Stimulated activated naive CD8-positive, alpha-beta T cell treated with anti-CD3 and anti-CD28 coated beads, Interleukin-15, Interleukin-2, amounts not matched to agents 100 ng/mL and 50 ng/mL, for 24 hours (primary cell): Measurements from ENCODE around the gene CXCL17.
"Not testable (repeated sequence)": the region's sequence is repeated elsewhere in the genome, so short reads cannot be mapped to it uniquely, and the experiment has no call there.

Source experiments
- H3K27ac Mint-ChIP-seq: one replicate; pipeline ENCODE4 v1.8.0; 2021; ENCODE audit warnings: mild to moderate bottlenecking, mixed read lengths
- H3K27me3 Mint-ChIP-seq: one replicate; pipeline ENCODE4 v1.8.0; 2021; ENCODE audit warnings: mixed read lengths
- H3K36me3 Mint-ChIP-seq: one replicate; pipeline ENCODE4 v1.8.0; 2021; ENCODE audit warnings: low read depth, mixed read lengths
- H3K4me1 Mint-ChIP-seq: one replicate; pipeline ENCODE4 v1.8.0; 2021; ENCODE audit warnings: low read depth, mixed read lengths
- H3K4me3 Mint-ChIP-seq: one replicate; pipeline ENCODE4 v1.8.0; 2021; ENCODE audit warnings: mild to moderate bottlenecking, mixed read lengths
- H3K9me3 Mint-ChIP-seq: one replicate; pipeline ENCODE4 v1.8.0; 2021; ENCODE audit warnings: mixed read lengths

The CXCL17 gene, protein sequence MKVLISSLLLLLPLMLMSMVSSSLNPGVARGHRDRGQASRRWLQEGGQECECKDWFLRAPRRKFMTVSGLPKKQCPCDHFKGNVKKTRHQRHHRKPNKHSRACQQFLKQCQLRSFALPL

GRCh38 chr19:42442833-42443232 lies at the start of gene CXCL17:
TSS of gene CXCL17 (minus strand) at chr19:42442946. CDS start at chr19:42442832, 114 bp downstream.
- Mint-ChIP-seq H3K27ac (no peak within 1 kb of the TSS), H3K4me1 (peaks cover 16% of the 10 kb centered on the region), H3K4me3 (no peak within 1 kb of the TSS), H3K27me3 (peaks cover 3% of the 10 kb centered on the region), H3K36me3 (no peaks in the 10 kb centered on the region), H3K9me3 (no peaks in the 10 kb centered on the region)

GRCh38 chr19:42488783-42489521 lies 46.2 kb upstream of the CXCL17 start:
- no peaks in the 10 kb centered on the region for H3K36me3 Mint-ChIP-seq
- H3K4me1 Mint-ChIP-seq, result no peaks in the 10 kb centered on the region
- H3K9me3 Mint-ChIP-seq, result no peaks in the 10 kb centered on the region
- H3K27me3 Mint-ChIP-seq, result no peaks in the 10 kb centered on the region
- no peak overlapping the region for H3K27ac Mint-ChIP-seq
- no peak overlapping the region for H3K4me3 Mint-ChIP-seq

DNA sequence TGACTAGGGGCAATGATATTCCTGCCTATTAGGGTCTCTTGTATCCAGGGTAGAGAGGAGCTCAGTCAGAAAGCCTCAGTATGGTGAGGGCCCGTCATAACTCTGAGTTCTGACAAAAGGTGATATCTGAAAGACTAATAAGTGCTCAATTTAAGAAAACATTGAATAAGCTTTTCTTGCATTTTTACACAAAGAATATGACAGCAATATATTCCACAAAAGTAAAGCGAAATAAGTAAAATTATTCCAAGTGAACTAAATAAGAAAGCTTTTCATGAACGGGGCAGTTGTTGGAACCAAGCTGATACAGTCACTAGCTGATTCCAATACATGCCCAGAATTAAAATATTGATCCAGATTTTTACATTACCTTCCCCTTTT lies 45.0 kb upstream of the CXCL17 start:
- H3K27ac Mint-ChIP-seq, result no peak overlapping the region
- no peak overlapping the region for H3K4me3 Mint-ChIP-seq

DNA sequence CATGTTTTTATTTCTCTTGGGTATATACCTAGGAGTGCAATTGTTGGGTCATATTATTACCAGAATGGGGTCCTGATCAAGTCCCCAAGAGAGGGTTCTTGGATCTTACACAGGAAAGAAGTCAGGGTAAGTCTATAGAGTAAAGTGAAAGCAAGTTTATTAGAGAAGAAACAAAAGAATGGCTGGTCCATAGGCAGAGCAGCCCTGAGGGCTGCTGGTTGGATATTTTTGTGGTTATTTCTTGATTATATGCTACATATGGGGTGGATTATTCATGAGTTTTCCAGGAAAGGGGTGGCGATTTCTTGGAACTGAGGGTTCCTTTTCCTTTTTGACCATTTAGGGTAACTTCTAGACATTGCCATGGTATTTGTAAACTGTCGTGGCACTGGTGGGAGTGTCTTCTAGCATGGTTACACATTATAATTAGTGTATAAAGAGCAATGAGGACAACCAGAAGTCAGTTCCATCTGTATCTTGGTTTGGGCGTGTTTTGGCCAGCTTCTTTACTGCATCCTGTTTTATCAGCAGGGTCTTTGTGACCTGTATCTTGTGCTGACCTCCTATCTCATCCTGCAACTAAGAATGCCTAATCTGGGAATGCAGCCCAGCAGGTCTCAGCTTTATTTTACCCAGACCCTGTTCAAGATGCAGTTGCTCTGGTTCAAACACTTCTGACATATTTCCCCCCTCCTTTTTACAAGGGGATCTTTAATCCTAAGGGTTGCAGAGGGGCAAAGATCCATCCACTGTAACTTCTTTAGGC lies 44.5 kb upstream of the CXCL17 start:
- Mint-ChIP-seq H3K36me3 (no peaks in the 10 kb centered on the region), H3K9me3 (no peaks in the 10 kb centered on the region), H3K4me3 (no peak overlapping the region), H3K27ac (no peak overlapping the region), H3K4me1 (no peaks in the 10 kb centered on the region), H3K27me3 (no peaks in the 10 kb centered on the region)

More for the DNA sequence above, 45.0 kb upstream of the CXCL17 start:
- no peaks in the 10 kb centered on the region for H3K9me3 Mint-ChIP-seq
- no peaks in the 10 kb centered on the region for H3K27me3 Mint-ChIP-seq
- no peaks in the 10 kb centered on the region for H3K36me3 Mint-ChIP-seq
- no peaks in the 10 kb centered on the region for H3K4me1 Mint-ChIP-seq

- H3K36me3 Mint-ChIP-seq, H3K27ac Mint-ChIP-seq, H3K9me3 Mint-ChIP-seq, H3K4me3 Mint-ChIP-seq, H3K27me3 Mint-ChIP-seq: not testable (repeated sequence)
- H3K4me1 Mint-ChIP-seq, result peaks cover 16% of the 10 kb centered on the region
These were observed 42.3 kb upstream of the CXCL17 start for GRCh38 chr19:42485036-42485435.

GRCh38 chr19:42480335-42481095 lies 37.8 kb upstream of the CXCL17 start:
- H3K27ac Mint-ChIP-seq, result peak overlapping the region; percentile 24
- no peaks in the 10 kb centered on the region for H3K36me3 Mint-ChIP-seq
- no peaks in the 10 kb centered on the region for H3K9me3 Mint-ChIP-seq
- peak overlapping the region; percentile 3 for H3K4me3 Mint-ChIP-seq
- no peaks in the 10 kb centered on the region for H3K27me3 Mint-ChIP-seq
- H3K4me1 Mint-ChIP-seq, result peaks cover 16% of the 10 kb centered on the region

DNA sequence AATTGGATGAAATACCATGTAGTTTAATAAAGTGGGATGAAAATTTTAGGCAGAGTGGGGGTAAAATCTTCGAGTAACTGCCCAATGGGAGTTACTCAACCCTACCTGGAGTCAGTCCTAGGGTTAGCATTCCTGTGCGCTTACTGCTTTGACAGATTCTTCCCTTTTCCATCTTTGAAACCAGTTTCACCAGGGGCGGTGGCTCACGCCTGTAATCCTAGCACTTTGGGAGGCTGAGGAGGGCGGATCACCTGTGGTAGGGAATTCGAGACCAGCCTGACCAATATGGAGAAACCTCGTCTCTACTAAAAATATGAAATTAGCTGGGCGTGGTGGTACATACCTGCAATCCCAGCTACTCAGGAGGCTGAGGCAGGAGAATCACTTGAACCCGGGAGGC lies 37.0 kb upstream of the CXCL17 start:
- peaks cover 16% of the 10 kb centered on the region for H3K4me1 Mint-ChIP-seq
- H3K27me3 Mint-ChIP-seq, result no peaks in the 10 kb centered on the region
- H3K36me3 Mint-ChIP-seq, result no peaks in the 10 kb centered on the region
- H3K27ac Mint-ChIP-seq, result no peak overlapping the region
- H3K9me3 Mint-ChIP-seq, result no peaks in the 10 kb centered on the region
- no peak overlapping the region for H3K4me3 Mint-ChIP-seq

GRCh38 chr19:42478765-42479311 lies 36.1 kb upstream of the CXCL17 start:
- no peaks in the 10 kb centered on the region for H3K36me3 Mint-ChIP-seq
- no peak overlapping the region for H3K27ac Mint-ChIP-seq

GRCh38 chr19:42477933-42478332 lies 35.2 kb upstream of the CXCL17 start:
- no peak overlapping the region for H3K27ac Mint-ChIP-seq
- H3K36me3 Mint-ChIP-seq, result no peaks in the 10 kb centered on the region

More at GRCh38 chr19:42478765-42479311, 36.1 kb upstream of the CXCL17 start:
- no peaks in the 10 kb centered on the region for H3K27me3 Mint-ChIP-seq
- H3K4me1 Mint-ChIP-seq, result peaks cover 16% of the 10 kb centered on the region
- no peak overlapping the region for H3K4me3 Mint-ChIP-seq
- H3K9me3 Mint-ChIP-seq, result no peaks in the 10 kb centered on the region

DNA sequence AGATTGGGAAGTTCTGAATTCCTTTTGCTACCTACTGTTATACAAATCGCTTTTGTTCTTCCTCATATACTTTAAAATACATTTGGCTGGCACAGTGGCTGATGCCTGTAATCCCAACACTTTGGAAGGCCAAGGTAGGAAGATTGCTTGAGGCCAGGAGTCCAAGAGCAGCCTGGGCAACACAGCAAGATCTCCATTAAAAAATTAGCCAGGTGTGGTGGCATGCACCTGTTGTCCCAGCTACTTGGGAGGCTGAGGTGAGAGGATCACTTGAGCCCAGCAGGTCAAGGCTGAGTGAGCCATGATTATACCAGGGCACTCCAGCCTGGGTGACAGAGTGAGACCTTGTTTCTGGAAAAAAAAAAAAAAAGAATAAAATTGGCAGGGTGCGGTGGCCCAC lies 34.4 kb upstream of the CXCL17 start:
- Mint-ChIP-seq H3K4me3 (no peak overlapping the region), H3K36me3 (no peaks in the 10 kb centered on the region), H3K27me3 (no peaks in the 10 kb centered on the region), H3K27ac (no peak overlapping the region), H3K9me3 (no peaks in the 10 kb centered on the region), H3K4me1 (peaks cover 16% of the 10 kb centered on the region)

More at GRCh38 chr19:42477933-42478332, 35.2 kb upstream of the CXCL17 start:
- Mint-ChIP-seq H3K9me3 (no peaks in the 10 kb centered on the region), H3K27me3 (no peaks in the 10 kb centered on the region), H3K4me3 (no peak overlapping the region), H3K4me1 (peaks cover 16% of the 10 kb centered on the region)

- Mint-ChIP-seq H3K4me3 (no peak overlapping the region), H3K36me3 (no peaks in the 10 kb centered on the region), H3K9me3 (no peaks in the 10 kb centered on the region), H3K27me3 (no peaks in the 10 kb centered on the region), H3K27ac (no peak overlapping the region), H3K4me1 (peaks cover 5% of the 10 kb centered on the region)
These were observed 32.6 kb upstream of the CXCL17 start for GRCh38 chr19:42475366-42475765.

DNA sequence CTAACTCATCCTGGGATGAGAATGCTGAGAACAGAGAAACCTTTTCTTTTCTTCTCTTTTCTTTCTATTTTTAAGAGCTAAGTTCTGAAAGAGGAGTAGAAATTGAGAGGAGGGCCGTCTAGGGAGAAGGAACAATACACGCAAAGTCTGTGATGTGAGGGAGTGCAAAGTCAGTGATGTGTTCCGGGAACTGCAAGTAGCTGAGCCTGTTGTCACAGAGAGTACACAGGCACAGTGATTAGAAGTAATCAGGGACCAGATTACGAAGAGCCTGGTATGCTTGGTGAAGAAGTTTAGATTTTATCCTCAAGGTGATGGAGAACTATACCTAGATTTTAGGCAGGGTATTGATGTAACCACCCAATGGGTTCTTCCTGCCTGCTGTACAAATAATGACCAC lies 32.0 kb upstream of the CXCL17 start:
- Mint-ChIP-seq H3K27ac (no peak overlapping the region), H3K27me3 (no peaks in the 10 kb centered on the region), H3K9me3 (no peaks in the 10 kb centered on the region), H3K36me3 (no peaks in the 10 kb centered on the region), H3K4me1 (peaks cover 8% of the 10 kb centered on the region), H3K4me3 (no peak overlapping the region)

- no peaks in the 10 kb centered on the region for H3K9me3 Mint-ChIP-seq
- H3K4me1 Mint-ChIP-seq, result peaks cover 15% of the 10 kb centered on the region
- H3K4me3 Mint-ChIP-seq, result no peak overlapping the region
- H3K36me3 Mint-ChIP-seq, result no peaks in the 10 kb centered on the region
- no peak overlapping the region for H3K27ac Mint-ChIP-seq
- no peaks in the 10 kb centered on the region for H3K27me3 Mint-ChIP-seq
These were observed 30.9 kb upstream of the CXCL17 start for GRCh38 chr19:42473686-42474085.

DNA sequence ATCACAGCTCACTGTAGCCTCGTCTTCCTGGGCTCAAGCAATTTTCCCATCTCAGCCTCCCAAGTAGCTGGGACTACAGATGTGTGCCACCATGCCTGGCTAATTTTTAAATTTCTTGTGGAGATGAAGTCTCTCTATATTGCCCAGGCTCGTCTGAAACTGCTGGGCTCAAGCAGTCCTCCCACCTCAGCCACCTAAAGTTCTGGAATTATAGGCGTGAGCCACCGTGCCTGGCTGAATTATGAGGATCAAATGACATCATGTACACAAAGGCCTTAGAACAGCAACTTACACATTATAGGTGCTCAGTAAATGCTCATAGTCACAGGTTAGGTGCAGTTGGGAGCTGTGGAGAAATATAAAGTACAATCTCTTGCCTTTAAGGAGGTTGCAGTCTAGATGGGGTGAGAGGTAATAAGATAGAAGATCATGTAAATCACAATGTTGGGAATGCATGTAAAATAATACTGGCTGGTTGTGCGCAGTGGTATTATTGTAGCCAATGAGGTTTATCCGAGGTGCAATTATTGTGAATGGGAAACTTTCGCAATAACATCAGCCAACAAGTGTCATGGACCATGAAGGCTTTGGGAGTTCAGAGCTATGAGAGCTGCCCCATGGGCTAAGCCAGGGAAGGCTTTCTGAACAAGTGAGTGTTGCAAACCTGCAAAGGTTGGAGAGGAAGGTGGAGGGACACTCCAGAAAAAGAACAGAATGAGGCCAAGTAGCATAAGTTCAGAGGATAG lies 29.8 kb upstream of the CXCL17 start:
- Mint-ChIP-seq H3K36me3 (no peaks in the 10 kb centered on the region), H3K4me3 (no peak overlapping the region), H3K27ac (no peak overlapping the region), H3K27me3 (no peaks in the 10 kb centered on the region), H3K4me1 (peaks cover 24% of the 10 kb centered on the region), H3K9me3 (no peaks in the 10 kb centered on the region)
